Left ventricle myocardium inferior (tissue), 1 donor: Measurements from ENCODE around the gene PRCD. TPM values are rescaled to one million over a fixed set of nuclear protein-coding genes. Genes with fewer than 3 reads are reported as not detected.

ENCODE experiments used
- DNase-seq: peaks from one replicate; pipeline ENCODE4 v3.0.0-alpha.2; 2020
- H3K27ac ChIP-seq: fragments of 200-600 bp; replicated peaks from 2 replicates; pipeline ENCODE4 v1.8.0; 2021
- H3K27me3 ChIP-seq: fragments of 200-600 bp; 2 replicates; pipeline ENCODE4 v1.8.0; 2021; ENCODE audit warnings: low read depth
- H3K36me3 ChIP-seq: fragments of 200-600 bp; 2 replicates; pipeline ENCODE4 v1.8.0; 2021
- H3K4me1 ChIP-seq: fragments of 200-600 bp; 2 replicates; pipeline ENCODE4 v1.8.0; 2021
- H3K4me3 ChIP-seq: fragments of 200-600 bp; 2 replicates; pipeline ENCODE4 v1.8.0; 2021; ENCODE audit warnings: mild to moderate bottlenecking, moderate library complexity
- H3K9me3 ChIP-seq: fragments of 200-600 bp; replicated peaks from 2 replicates; pipeline ENCODE4 v1.8.0; 2021
- CTCF ChIP-seq: fragments of 200-600 bp; IDR thresholded peaks from 2 replicates; pipeline ENCODE4 v1.8.0; 2021; ENCODE audit warnings: antibody characterized with exemption, mild to moderate bottlenecking, borderline replicate concordance
- intact Hi-C: fragments of 100-400 bp; cut with micrococcal nuclease; formaldehyde crosslinking; loops from one replicate; pipeline ENCODE4 v1.11.0; 2022
- total RNA-seq: library from RNA; stranded (reverse); fragmentation: NEBNext Ultra II Directional; extraction: Animal tissue kit (Norgen Biotek cat#: 25700); gene quantifications from one replicate; pipeline ENCODE4 v1.2.1, GENCODE V29; 2021
- donor health status: DM: no; HTN: yes; CAD: no; lungs with severe emphysema.

Gene PRCD
- total RNA-seq, 1 donor from 2014 or later = 3.9 TPM

- intact Hi-C loops = no loop called here
- TF ChIP-seq CTCF = no peak
- Histone ChIP-seq H3K4me3 (peak overlapping the region; percentile 76), H3K9me3 (no peaks in the 10 kb centered on the region), H3K36me3 (no peaks in the 10 kb centered on the region), H3K27ac (peak overlapping the region; percentile 97), H3K27me3 (no peaks in the 10 kb centered on the region), H3K4me1 (peaks cover 78% of the 10 kb centered on the region)
- DNase-seq = peak; percentile 87
Measured at GRCh38 chr17:76497979-76498875, 41.6 kb upstream of the PRCD start.

DNA sequence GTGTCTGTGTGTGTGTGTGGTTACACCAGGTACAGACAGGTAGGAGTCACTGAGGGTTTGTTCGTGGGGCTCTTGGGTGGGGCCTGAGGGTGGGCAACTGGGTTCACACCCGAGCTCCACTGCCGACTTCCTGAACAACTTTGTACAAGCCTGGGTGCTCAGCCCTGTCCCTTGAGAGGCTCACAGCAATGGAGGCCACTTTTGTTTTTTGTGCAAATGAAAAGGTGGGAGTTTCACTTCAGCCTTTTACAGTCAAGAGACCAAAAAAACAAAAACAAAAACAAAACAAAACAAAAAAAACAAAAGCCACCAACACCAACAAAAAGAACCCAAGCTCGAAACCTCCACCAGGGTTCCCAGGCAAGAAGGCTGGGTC is 41.0 kb upstream of the PRCD start:
- DNase-seq = no peak
- Histone ChIP-seq H3K4me3 (peak overlapping the region; percentile 76), H3K36me3 (no peaks in the 10 kb centered on the region), H3K4me1 (peaks cover 72% of the 10 kb centered on the region), H3K27ac (peak overlapping the region; percentile 97), H3K27me3 (no peaks in the 10 kb centered on the region), H3K9me3 (no peaks in the 10 kb centered on the region)
- intact Hi-C loops = no loop called here
- TF ChIP-seq CTCF = no peak

- TF ChIP-seq CTCF = no peak
- no peaks in the 10 kb centered on the region for H3K36me3 ChIP-seq
- peak overlapping the region; percentile 97 for H3K27ac ChIP-seq
- H3K9me3 ChIP-seq = no peaks in the 10 kb centered on the region
- H3K4me3 ChIP-seq = peak overlapping the region; percentile 76
- H3K4me1 ChIP-seq = peaks cover 68% of the 10 kb centered on the region
- H3K27me3 ChIP-seq = no peaks in the 10 kb centered on the region
- no peak for DNase-seq
- intact Hi-C loops = no loop called here
Measured at GRCh38 chr17:76499267-76499667, 40.6 kb upstream of the PRCD start.

DNA sequence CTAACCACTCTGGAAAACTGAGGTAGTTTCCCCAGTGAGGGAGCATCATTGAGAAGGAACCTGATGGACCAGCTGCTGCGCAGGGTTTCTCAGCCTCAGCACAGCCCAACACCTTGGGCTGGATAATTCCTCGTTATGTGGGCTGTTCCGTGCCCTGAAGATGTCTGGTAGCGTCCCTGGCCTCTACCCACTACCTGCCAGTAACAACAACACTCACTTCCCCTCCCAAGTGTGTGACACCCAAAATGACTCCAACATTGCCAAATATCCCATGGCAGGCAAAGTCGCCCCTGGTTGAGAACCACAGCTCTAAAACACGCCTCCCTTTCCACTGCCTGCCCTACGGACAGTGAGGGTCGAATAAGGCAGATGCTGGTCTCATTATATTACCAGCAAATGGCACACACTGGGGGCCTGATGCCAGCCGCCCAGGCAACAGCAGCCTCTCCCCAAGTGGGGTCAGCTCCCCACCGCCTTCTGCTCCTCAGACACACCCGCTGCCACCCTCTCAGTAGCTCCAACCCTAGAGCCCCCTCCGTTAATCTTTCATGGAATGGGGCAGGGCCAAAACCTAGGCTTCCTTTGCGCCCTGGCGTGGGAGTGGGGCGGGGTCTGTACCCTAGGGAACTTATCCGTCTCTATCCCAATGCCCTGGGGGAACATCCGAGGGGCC is 39.6 kb upstream of the PRCD start:
- peaks cover 67% of the 10 kb centered on the region for H3K4me1 ChIP-seq
- no peaks in the 10 kb centered on the region for H3K36me3 ChIP-seq
- H3K4me3 ChIP-seq = peak overlapping the region; percentile 76
- DNase-seq = no peak
- no peaks in the 10 kb centered on the region for H3K27me3 ChIP-seq
- TF ChIP-seq CTCF = no peak
- peak overlapping the region; percentile 97 for H3K27ac ChIP-seq
- H3K9me3 ChIP-seq = no peaks in the 10 kb centered on the region
- intact Hi-C loops = no loop called here

DNA sequence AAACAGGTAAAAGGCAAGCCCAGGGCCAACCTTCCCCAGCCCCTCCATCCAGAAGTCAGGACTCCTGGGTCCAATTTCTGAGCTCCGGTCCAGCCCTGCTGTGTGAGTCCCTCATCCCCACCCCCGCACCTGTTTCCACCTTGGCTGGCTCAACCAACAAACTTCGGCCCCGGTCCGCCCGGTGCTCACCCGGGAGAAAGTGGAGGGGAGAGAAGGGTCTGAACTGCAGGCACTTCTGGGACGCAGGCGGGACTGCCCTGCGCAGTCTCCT is 39.2 kb upstream of the PRCD start:
- Histone ChIP-seq H3K27ac (peak overlapping the region; percentile 97), H3K36me3 (no peaks in the 10 kb centered on the region), H3K27me3 (no peaks in the 10 kb centered on the region), H3K4me3 (peak overlapping the region; percentile 76), H3K9me3 (no peaks in the 10 kb centered on the region), H3K4me1 (peaks cover 66% of the 10 kb centered on the region)
- DNase-seq = no peak
- intact Hi-C loops = no loop called here
- no peak for TF ChIP-seq CTCF
